Activated T-cell treated with anti-CD3 and anti-CD28 coated beads for 48 hours (primary cell): ENCODE data around the gene EMB.
"Not testable (repeated sequence)": the region's sequence is repeated elsewhere in the genome, so short reads cannot be mapped to it uniquely, and the experiment has no call there.

Experiments
- DNase-seq: peaks from one replicate; pipeline ENCODE4 v3.0.0-alpha.2; 2020; ENCODE audit warnings: low read depth

The EMB gene, protein sequence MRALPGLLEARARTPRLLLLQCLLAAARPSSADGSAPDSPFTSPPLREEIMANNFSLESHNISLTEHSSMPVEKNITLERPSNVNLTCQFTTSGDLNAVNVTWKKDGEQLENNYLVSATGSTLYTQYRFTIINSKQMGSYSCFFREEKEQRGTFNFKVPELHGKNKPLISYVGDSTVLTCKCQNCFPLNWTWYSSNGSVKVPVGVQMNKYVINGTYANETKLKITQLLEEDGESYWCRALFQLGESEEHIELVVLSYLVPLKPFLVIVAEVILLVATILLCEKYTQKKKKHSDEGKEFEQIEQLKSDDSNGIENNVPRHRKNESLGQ

DNA sequence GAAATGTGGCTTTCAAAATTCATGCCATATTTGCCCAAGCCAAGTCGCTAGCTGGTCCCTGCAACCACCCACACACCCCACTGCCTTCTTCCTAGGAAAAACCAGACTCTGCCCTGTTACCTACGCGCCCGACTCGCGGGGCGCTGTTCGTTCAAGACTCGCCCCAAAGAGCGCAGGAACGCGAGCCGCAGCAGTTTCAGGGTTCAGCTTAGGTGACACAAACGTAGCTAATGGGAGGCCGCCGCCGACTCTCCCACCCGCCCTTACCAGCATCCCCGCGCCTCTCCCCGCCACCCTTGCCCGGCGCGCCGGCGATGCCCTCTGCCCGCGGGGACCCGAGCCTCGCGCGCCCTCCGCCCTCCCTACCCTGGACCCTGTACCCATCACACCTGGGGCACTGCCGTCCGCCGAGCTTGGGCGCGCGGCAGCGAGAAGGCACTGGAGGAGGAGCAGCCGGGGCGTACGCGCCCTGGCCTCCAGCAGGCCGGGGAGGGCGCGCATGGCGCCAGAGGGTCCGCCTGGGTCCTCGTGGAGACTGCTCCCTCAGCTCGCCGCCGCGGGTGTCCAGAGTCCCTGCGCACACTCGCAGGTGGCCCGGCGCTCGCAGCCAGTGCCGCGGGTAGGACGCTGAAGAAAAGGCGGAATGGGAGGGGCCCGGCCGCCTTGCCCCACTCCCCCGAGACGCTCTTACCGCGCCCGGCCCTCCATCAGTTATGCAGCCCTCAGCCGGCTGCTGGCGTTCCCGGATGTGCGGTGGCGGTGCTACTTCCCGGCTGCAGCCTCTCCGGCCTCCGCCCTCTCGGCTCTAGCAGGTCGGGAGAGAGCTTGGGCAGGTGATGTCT, at the start of gene EMB:
EMB (minus strand) TSS at position 638 of the 842 bp plus-strand sequence; CDS start at position 501, 137 bp downstream.
- peak; percentile 76 for DNase-seq

DNA sequence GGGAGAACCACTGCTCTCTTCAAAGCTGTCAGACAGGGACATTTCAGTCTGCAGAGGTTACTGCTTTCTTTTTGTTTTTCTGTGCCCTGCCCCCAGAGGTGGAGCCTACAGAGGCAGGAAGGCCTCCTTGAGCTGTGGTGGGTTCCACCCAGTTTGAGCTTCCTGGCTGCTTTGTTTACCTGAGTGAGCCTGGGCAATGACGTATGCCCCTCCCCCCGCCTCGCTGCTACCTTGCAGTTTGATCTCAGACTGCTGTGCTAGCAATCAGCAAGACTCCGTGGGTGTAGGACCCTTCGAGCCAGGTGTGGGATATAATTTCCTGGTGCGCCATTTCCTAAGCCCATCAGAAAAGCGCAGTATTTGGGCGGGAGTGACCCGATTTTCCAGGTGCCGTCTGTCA, 48.4 kb upstream of the EMB start:
- not testable (repeated sequence) for DNase-seq

DNA sequence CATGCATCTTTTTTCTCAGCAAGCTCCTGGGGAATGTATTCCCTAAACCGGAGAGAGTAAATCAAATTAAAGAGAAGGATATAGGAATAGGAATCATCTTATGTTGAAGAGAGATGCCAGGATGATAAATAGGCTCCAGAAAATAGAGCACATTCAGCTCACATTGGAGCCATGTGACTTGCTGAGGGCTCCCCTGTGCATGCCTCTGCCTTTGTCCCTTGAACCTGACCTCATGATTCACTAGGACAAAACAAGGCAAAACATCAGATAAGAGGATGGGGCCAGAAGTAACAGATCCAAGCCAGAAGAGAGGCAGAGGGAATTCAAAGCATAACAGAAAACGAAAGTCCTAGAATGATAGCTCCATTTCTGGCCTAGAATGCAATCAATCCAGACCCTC, 37.7 kb upstream of the EMB start:
- not testable (repeated sequence) for DNase-seq

DNA sequence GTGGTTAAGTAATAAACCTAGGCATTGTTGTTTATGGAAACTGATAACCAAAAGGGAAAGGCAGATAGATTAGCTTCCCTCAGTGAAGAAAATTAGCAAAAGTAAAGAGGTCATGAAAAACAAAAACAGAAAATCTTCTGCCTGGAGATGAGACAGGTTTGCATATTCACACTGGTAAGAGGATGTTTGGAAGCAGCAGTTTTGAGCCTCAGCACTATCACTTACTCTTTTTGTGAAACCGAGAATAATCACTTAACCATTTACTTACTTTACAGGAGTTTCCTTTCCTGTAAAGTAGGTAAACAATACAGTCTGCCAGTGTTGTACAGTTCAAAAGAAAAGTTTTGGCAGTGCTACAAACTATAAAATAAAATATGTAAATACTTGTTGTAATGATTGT, 35.5 kb upstream of the EMB start:
- no peak for DNase-seq

DNA sequence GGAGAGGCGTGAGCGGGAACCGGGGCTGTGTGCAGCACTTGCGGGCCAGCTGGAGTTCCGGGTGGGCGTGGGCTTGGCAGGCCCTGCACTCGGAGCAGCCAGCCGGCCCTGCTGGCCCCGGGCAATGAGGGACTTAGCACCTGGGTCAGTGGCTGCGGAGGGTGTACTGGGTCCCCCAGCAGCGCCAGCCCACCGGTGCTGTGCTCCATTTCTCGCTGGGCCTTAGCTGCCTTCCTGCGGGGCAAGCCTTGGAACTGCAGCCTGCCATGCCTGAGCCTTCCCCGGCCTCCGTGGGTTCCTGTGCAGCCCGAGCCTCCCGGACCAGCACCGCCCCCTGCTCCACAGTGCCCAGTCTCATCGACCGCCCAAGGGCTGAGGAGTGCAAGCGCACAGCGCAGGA, 23.9 kb upstream of the EMB start:
- DNase-seq, result not testable (repeated sequence)

DNA sequence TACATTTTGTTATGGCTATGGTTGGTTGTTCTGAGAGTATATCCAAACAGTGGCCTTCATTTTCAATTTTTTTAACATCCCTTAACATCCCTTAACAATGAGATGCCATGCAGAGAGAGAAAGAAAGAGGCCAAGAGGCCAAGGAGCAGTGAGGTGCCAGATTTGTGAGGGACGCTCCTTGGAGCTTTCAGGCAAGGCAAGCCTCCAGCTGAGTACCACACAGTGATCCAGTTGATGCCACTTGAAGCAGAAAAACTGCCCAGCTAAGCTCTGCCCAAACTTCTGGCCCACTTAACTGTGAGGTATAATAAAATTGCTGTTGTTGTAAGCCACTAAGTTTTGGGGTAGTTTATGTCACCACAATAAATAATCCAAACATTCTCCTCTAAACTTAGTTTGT, 22.6 kb upstream of the EMB start:
- DNase-seq, result no peak

DNA sequence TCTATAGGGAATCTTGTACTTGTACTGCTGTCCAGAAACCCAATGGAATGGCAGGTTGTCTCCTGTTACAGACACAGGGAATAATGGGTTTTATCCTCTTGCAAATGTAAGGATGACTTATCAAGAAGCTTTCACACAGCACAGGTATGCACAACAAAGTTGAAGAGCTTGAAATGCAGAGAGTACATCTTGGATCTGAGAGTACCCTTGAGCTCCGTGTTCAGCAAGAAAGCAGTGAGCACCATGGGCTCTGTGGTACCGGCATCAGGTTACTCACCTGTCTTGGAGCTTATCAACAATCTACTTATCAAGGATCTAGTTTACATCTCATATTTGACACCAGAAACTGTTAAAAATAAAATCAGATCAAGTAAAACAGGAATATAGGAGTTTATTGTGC, 22.0 kb upstream of the EMB start:
- no peak for DNase-seq

DNA sequence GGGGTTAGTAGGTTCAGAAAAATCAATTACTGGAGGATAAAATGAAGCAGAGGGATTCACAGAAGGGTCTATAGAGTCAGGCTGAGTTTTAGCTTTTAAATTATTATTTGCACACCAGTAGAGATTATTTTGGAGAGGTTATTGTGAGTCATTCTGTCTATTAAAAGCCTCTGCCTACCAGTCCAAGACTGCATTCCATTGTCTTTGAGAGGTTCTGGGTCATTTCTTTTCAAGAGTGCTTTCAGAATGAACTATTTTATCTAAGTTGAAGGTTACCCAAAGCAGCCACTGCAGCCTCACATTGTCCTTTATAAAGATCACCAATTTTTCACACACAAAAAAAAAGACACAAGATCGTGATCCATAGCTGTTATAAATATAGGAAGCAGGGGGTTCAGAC, 21.5 kb upstream of the EMB start:
- DNase-seq, result not testable (repeated sequence)

DNA sequence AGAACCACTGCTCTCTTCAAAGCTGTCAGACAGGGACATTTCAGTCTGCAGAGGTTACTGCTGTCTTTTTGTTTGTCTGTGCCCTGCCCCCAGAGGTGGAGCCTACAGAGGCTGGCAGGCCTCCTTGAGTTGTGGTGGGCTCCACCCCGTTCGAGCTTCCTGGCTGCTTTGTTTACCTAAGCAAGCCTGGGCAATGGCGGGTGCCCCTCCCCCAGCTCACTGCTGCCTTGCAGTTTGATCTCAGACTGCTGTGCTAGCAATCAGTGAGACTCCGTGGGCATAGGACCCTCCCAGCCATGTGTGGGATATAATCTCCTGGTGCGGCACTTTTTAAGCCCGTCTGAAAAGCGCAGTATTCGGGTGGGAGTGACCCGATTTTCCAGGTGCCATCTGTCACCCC, 17.3 kb upstream of the EMB start:
- DNase-seq, result not testable (repeated sequence)

DNA sequence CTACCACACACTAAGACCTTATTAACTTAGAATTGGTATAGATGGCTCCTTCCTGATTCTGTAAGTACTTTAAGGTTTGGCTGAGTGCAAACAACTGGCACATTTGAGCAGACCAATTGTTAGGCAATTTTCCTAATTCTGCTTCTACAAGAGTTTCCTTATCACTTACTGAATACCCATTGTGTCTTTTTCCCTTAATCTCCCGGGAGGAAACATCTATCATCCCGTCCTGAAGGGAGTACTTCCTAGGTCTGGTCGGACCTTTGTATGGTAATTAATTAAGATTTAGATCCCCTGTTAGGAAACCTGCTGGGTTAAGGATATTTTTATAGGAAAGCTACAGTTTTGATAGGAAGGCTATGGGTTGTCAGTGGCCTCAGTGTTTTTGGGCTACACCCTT, 8.2 kb upstream of the EMB start:
- DNase-seq, result not testable (repeated sequence)

DNA sequence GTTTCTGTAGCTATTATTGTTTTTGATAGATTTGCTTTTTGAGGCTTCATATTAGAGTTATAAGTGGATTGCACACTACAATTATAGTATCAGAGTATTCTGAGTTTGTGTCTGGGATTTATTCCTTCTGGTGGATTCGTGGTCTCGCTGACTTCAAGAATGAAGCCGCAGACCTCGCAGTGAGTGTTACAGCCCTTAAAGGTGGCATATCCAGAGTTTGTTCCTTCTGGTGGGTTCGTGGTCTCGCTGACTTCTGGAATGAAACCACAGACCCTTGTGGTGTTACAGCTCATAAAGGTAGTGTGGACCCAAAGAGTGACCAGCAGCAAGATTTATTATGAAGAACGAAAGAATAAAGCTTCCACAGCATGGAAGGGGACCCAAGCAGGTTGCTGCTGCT, 6.9 kb upstream of the EMB start:
- DNase-seq, result no peak

DNA sequence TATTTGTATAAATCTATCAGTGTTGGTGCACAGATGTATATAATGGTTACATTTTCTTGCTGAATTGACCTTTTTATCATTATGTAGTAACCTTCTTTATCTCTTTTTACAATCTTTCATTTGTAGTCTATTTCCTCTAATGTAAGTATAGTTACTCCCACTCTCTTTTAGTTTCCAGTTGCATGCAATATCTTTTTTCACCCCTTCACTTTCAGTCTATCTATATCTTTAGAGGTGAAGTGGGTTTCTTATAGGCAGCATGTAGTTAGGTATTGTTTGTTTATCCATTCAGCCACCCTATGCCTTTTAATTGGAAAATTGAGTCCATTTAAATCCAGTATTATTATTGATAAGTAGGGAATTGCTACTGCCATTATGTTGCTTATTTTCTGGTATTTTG, 6.1 kb upstream of the EMB start:
- no peak for DNase-seq

DNA sequence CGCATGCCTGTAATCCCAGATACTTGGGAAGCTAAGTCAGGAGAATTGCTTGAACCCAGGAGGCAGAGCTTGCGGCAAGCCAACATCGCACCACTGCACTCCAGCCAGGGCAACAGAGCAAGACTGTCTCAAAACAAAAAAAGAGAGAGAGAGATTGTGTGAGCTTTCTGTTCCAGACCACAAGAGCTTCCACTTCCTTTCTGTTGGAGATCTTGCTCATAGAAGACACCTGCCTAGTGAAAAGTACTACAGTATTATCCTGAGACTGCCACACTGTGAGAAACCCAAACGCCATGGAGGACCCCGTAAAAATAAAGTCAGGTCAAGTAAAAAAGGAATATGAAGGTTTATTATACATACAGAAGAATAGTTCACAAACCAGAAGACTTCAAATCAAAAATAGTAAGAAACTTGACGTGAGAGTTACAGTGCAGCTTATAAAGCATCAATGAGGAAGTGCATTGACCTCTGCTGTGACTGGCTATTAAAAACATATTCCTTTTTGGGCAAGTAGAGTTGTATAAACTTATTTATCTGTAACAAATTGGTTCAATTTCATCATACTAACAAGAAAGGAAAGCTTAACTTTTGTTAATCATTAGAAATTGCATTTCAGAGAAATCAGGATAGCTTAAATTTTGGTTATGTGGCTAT, 4.3 kb upstream of the EMB start:
- no peak for DNase-seq

DNA sequence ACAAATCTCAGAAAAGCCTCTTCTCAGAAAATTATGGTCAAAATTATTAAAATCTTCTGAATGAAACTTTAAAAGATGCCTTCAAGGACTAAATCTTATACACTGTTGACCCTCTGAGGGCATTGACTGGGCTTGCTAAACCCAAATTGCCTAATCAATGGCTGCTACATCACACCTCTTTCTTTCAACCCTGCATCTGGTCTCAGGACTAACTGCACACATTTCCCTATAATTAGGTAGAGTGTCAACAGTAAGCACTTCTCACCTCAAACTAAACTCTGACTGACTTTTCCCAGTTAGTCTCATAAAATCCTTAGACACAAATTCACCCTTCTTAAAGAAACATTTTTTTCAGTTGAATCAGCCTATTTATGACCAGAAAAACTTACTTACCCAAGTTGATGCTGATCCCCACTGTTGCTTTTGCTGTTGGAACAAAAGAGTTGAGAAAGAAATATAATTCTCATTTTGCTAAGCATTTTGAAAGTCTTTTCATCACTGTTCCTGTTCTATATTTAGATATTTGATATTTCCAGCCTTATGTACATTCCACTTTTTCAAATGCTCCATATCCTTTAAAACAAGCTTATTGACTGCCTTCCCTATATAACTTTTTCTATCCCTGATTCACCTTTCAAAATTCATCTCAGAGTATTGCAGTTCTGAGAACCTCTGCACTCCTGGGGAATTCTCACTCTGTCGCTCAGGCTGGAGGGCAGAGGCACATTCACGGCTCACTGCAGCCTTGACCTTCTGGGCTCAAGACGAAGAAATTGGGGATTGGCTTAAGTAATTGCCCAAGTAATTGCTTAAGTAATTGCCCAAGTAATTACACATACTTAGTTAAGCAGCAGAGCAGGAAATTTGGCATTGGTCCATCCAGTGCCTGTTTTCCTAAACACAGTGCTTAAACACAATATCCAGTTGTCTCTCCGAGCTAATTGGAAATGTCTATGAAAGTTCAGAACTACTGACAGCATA, 1.8 kb upstream of the EMB start:
- DNase-seq, result not testable (repeated sequence)

DNA sequence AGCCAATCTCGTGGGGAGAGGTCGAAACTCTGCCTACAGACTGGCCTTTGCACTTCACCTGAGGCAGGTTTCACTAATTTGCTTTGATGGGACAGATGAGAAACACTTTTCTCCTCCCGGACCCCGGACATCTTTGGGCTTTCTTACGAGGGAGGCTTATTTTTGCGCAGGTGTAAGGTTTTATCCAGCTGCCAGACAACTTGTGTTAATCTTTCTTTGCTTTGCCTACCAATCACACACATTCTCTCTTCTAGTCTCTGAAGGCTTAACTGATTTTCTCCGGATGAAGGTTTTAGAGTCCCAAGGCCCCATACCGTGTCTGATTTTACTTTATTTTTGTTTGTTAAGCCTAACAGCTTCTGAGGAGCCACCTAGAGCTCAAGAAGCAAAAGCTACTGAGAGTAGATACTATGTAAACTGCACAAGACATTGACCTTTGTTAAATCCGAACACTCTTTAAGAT, 436 bp upstream of the EMB start:
- no peak for DNase-seq

DNA sequence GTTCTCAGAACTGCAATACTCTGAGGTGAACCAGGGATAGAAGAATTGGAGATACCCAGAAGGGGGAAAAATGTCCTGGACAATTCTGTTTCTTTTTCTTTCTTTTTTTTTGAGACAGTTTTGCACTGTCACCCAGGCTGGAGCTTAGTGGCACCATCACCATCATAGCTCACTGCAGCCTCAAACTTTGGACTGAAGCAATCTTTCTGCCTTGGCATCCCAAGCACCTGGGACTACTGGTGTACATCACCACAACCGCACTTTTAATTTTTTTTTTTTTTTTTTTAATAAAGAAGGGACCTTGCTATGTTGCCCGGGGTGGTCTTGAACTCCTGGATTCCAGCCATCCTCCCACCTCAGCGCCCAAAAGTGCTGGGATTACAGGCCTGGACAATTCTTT, 1.9 kb downstream of the EMB start:
- DNase-seq, result no peak

DNA sequence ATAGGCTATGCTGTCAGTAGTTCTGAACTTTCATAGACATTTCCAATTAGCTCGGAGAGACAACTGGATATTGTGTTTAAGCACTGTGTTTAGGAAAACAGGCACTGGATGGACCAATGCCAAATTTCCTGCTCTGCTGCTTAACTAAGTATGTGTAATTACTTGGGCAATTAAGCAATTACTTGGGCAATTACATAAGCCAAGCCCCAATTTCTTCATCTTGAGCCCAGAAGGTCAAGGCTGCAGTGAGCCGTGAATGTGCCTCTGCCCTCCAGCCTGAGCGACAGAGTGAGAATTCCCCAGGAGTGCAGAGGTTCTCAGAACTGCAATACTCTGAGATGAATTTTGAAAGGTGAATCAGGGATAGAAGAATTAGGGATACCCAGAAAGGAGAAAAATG, 3.0 kb downstream of the EMB start:
- DNase-seq, result not testable (repeated sequence)

DNA sequence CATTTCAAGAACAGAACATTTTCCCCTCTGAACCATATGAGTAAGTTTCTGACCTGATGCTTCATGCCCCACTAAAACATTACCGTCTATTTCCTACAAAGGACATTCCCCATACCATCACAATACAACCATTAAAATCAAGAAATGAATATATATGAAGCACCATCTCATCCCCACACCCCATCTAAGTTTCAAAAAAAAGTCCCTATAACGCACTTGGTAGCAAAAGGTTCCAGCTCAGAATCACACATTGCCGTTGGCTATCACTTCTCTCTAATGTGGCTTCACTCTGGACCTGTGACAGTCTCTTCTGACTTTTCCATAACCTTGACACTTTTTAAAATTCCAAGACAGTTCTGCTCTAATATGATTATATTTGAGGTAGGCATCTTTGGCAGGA, 5.9 kb downstream of the EMB start:
- DNase-seq, result no peak

DNA sequence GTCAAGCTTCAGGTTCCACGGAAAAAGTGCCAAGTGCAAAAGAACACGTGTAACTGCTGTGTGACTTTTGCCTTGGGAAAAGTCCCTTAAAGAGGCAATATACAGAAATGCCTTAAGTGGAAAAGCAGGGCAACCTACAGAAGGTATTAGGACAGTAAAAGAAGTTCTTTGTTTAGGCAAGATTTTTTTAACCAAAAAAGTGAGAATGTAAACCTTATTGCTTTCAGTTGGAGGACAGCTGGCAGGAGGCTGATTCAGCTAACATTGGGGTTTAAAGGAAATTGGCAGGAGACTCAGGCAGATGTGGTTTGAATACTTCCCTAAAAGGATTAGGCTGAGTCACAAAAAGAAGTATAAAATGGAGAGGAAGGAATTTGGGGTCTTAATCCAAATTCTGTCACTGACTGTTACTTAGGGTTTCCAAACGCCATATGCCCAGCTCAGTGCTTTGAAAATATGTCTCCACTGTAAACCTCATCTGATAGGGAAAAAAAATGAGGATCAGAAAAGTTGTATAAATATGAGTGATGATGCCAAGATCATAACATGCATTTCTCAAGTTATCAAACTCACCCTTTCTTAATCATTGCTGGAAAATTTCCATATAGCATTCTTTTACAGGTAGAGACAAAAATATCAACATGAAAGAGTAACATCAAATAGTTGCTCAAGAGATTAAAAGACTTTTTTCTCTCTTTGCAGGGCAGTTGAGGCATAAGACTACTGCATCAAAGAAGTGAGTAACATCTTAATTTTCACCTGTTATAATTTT, 9.8 kb downstream of the EMB start:
- DNase-seq, result not testable (repeated sequence)

DNA sequence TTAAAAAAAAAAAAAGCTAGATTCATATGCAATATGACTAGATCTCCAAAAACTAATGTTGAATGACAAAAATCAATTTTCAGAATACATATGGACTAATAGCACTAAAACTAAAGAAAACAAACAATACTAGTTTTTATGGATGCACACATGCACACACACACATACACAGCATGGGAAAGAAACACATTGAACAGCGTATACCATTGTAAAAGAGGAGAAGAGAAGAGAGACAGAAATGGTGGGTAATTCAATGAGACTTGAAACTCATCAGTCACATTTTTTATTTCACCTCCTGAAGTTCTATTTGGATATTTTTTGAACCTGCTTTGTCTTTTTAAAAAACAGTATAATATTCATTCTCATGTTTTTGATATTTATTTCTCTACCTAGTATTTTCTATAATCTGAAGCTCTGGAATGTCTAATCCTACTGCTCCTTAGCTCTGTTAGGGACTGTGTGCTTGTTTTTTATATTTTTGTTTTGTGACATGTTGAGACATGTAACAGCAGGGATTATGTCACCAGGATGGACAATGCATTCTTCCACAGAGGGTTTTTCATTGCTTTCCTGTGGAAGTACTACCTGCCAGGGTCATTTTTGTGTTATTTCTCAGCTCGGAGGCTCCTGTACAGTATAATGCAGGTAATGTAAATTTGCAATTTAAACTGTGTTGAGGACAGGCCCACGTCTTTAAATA, 17.8 kb downstream of the EMB start:
- DNase-seq, result not testable (repeated sequence)
